Endothelial cell (in vitro differentiated cells): ENCODE data around the gene DESI1. TPM values are rescaled to one million over a fixed set of nuclear protein-coding genes. Genes with fewer than 3 reads are reported as not detected.

Source experiments
- DNase-seq: peaks from one replicate; pipeline ENCODE4 v3.0.0; 2021; ENCODE audit warnings: low spot score
- H3K27ac Mint-ChIP-seq: one replicate; pipeline ENCODE4 v1.8.0; 2021; ENCODE audit warnings: mixed read lengths, inconsistent platforms; ENCODE audit not compliant: unreplicated experiment
- H3K27me3 Mint-ChIP-seq: one replicate; pipeline ENCODE4 v1.8.0; 2021; ENCODE audit warnings: mild to moderate bottlenecking, moderate library complexity, mixed read lengths, inconsistent platforms; ENCODE audit not compliant: unreplicated experiment
- H3K36me3 Mint-ChIP-seq: one replicate; pipeline ENCODE4 v1.8.0; 2021; ENCODE audit warnings: mild to moderate bottlenecking, low read depth, mixed read lengths, inconsistent platforms; ENCODE audit not compliant: unreplicated experiment
- H3K4me1 Mint-ChIP-seq: one replicate; pipeline ENCODE4 v1.8.0; 2021; ENCODE audit warnings: mild to moderate bottlenecking, mixed read lengths, inconsistent platforms; ENCODE audit not compliant: unreplicated experiment
- H3K4me3 Mint-ChIP-seq: one replicate; pipeline ENCODE4 v1.8.0; 2021; ENCODE audit warnings: mild to moderate bottlenecking, mixed read lengths, inconsistent platforms; ENCODE audit not compliant: unreplicated experiment
- H3K9me3 Mint-ChIP-seq: one replicate; pipeline ENCODE4 v1.8.0; 2021; ENCODE audit warnings: mixed read lengths, inconsistent platforms; ENCODE audit not compliant: unreplicated experiment
- total RNA-seq: library from RNA; stranded (reverse); fragmentation: NEBNext Ultra II Directional; extraction: Animal tissue kit (Norgen Biotek cat#: 25700); gene quantifications from one replicate; pipeline ENCODE4 v1.2.1, GENCODE V29; 2021; ENCODE audit not compliant: unreplicated experiment
- TF ChIP-seq, protein P1 (sequence below): fragments of 200-600 bp; sonication (generic); IDR thresholded peaks from one replicate; pipeline ENCODE4 v1.5.0; 2021; ENCODE audit warnings: antibody characterized with exemption; ENCODE audit not compliant: unreplicated experiment

Gene DESI1
- total RNA-seq, 1 donor from 2014 or later: 23.2 TPM

DNA sequence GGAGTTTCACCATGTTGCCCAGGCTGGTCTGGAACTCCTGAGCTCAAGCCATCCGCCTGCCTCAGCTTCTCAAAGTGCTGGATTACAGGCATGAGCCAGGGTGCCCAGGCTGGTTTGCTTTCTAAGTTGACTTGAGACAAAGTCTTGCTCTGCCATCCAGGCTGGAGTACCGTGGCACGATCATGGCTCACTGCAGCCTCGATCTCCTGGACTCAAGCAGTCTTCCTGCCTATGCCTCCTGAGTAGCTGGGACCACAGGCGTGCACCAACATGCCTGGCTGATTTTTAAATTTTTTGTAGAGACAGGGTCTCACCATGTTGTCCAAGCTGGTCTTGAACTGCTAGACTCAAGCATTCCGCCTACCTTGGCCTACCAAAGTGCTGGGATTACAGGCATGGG is 36.9 kb upstream of the DESI1 start:
- no peak for DNase-seq
- no peaks in the 10 kb centered on the region for H3K27me3 Mint-ChIP-seq
- H3K9me3 Mint-ChIP-seq: no peaks in the 10 kb centered on the region
- H3K4me3 Mint-ChIP-seq: no peak overlapping the region
- H3K27ac Mint-ChIP-seq: no peak overlapping the region
- peaks cover 40% of the 10 kb centered on the region for H3K36me3 Mint-ChIP-seq
- no peaks in the 10 kb centered on the region for H3K4me1 Mint-ChIP-seq
- TF ChIP-seq, protein P1, sequence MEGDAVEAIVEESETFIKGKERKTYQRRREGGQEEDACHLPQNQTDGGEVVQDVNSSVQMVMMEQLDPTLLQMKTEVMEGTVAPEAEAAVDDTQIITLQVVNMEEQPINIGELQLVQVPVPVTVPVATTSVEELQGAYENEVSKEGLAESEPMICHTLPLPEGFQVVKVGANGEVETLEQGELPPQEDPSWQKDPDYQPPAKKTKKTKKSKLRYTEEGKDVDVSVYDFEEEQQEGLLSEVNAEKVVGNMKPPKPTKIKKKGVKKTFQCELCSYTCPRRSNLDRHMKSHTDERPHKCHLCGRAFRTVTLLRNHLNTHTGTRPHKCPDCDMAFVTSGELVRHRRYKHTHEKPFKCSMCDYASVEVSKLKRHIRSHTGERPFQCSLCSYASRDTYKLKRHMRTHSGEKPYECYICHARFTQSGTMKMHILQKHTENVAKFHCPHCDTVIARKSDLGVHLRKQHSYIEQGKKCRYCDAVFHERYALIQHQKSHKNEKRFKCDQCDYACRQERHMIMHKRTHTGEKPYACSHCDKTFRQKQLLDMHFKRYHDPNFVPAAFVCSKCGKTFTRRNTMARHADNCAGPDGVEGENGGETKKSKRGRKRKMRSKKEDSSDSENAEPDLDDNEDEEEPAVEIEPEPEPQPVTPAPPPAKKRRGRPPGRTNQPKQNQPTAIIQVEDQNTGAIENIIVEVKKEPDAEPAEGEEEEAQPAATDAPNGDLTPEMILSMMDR: no peak

DNA sequence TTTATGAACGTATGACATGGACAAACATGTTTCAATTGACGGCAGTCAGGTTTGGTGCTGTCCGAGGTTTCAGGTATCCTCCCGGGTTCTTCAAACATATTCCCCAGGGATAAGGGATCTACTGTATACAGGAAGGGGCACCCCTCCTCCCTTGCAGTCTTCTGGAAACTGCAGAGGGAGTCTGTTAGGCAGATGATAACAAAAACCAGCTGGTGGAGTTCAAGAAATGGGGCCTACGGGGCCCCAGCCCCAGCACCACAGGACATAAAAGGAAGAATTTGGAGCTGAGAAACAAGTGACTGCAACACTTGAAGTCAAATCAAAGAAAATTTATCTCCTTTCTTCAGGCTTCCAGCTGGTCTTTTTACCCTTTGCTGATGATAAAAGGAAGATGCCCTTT is 35.7 kb upstream of the DESI1 start:
- H3K36me3 Mint-ChIP-seq: peaks cover 36% of the 10 kb centered on the region
- no peaks in the 10 kb centered on the region for H3K27me3 Mint-ChIP-seq
- no peak overlapping the region for H3K27ac Mint-ChIP-seq
- DNase-seq: no peak
- no peaks in the 10 kb centered on the region for H3K9me3 Mint-ChIP-seq
- H3K4me3 Mint-ChIP-seq: no peak overlapping the region
- TF ChIP-seq, protein P1: no peak
- no peaks in the 10 kb centered on the region for H3K4me1 Mint-ChIP-seq

DNA sequence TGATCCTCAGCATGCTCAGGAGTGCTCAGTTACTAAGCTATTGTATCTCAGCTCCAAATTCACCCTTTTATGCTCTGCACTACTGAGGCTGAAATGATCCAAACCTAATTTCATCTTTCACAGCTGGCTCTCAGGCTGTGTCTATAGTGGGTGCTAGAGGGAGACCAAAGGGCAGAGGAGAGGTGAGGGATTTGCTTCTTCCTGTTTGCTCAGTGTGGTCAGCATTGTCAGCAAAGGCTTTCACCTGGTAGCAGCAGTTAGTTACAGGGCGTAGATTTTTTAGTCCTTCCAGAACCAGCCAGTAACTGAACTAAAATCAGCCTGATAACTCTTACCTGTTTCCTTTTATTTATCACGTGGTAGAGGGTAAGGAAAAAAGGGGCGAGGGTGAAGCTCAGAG is 33.5 kb upstream of the DESI1 start:
- Mint-ChIP-seq H3K36me3 (peaks cover 23% of the 10 kb centered on the region), H3K27me3 (no peaks in the 10 kb centered on the region), H3K27ac (no peak overlapping the region), H3K4me3 (peak overlapping the region; percentile 47), H3K9me3 (no peaks in the 10 kb centered on the region), H3K4me1 (no peaks in the 10 kb centered on the region)
- TF ChIP-seq, protein P1: no peak
- no peak for DNase-seq

DNA sequence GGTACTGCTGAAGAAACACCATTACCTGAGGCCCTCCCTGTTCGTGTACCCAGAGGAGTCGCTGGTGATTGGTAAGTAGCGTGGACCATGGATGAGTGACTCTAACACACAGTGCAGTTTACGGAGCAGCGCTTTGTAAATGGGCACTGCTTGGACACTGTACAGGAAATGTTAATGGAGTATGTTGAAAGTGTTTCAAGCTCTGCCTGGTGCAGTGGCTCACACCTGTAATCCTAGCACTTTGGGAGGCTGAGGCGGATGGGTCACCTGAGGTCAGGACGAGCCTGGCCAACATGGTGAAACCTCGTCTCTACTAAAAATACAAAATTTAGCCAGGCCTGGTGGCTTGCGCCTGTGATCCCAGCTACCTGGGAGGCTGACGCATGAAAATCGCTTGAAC is 30.0 kb upstream of the DESI1 start:
- no peaks in the 10 kb centered on the region for H3K27me3 Mint-ChIP-seq
- H3K4me3 Mint-ChIP-seq: peak overlapping the region; percentile 59
- DNase-seq: no peak
- no peak overlapping the region for H3K27ac Mint-ChIP-seq
- no peaks in the 10 kb centered on the region for H3K4me1 Mint-ChIP-seq
- no peaks in the 10 kb centered on the region for H3K9me3 Mint-ChIP-seq
- H3K36me3 Mint-ChIP-seq: peaks cover 27% of the 10 kb centered on the region
- TF ChIP-seq, protein P1: no peak

DNA sequence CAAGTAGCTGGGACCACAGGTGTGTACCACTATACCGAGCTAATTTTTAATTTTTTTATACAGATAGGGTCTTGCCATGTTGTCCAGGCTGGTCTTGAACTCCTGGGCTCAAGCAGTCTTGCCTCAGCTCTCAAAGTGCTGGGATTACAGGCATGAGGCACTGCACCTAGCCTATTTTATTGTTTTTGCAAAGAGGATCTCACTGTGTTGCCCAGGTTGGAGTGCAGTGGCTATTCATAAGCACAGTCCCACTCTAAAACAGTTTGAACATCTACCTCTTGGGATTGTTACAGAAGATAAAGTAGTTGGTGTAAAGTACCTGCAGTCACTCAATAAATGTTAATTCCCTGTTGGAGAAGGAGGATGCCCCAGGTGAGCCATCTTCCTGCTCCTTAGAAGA is 29.4 kb upstream of the DESI1 start:
- peak overlapping the region; percentile 59 for H3K4me3 Mint-ChIP-seq
- no peaks in the 10 kb centered on the region for H3K9me3 Mint-ChIP-seq
- H3K36me3 Mint-ChIP-seq: peaks cover 27% of the 10 kb centered on the region
- DNase-seq: no peak
- TF ChIP-seq, protein P1: no peak
- peak overlapping the region; percentile 36 for H3K27ac Mint-ChIP-seq
- H3K27me3 Mint-ChIP-seq: no peaks in the 10 kb centered on the region
- no peaks in the 10 kb centered on the region for H3K4me1 Mint-ChIP-seq
